Measurements from ENCODE around the gene VPS26A.
"Not testable (repeated sequence)": the region's sequence is repeated elsewhere in the genome, so short reads cannot be mapped to it uniquely, and the experiment has no call there.

VPS26A gene

DNA sequence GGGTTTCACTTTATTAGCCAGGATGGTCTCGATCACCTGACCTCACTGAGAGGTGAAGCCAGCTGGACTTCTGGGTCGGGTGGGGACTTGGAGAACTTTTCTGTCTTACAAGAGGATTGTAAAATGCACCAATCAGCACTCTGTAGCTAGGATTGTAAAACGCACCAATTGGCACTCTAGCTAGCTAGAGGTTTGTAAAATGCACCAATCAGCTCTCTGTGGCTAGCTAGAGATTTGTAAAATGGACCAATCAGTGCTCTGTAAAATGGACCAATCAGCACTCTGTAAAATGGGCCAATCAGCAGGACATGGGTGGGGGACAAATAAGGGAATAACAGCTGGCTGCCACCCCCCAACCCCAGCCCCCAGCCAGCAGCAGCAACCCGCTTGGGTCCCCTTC, 51.3 kb downstream of the VPS26A start:
- not testable (repeated sequence) for H3K4me3 ChIP-seq (ENCODE audit: low read length in 2 of 2); H4K8ac ChIP-seq (ENCODE audit: low read depth, low read length); H4K91ac ChIP-seq (ENCODE audit: low read depth, low read length, poor library complexity); H2AFZ ChIP-seq (ENCODE audit: low read length); H3K79me1 ChIP-seq (ENCODE audit: low read depth, low read length); H3K23ac ChIP-seq (ENCODE audit: low read depth, low read length, poor library complexity); H2BK120ac ChIP-seq (ENCODE audit: low read depth, low read length); H3K27me3 ChIP-seq (ENCODE audit: control insufficient read depth in 3 of 3, insufficient read depth in 3 of 3, low read depth in 1 of 3, low read length in 3 of 3); H3K9ac ChIP-seq (ENCODE audit: low read depth, low read length, poor library complexity); H2BK12ac ChIP-seq (ENCODE audit: low read length); DNase-seq (ENCODE audit: low spot score); H3K14ac ChIP-seq (ENCODE audit: low read length); H3K4me1 ChIP-seq (ENCODE audit: control insufficient read depth in 2 of 2, insufficient read depth in 1 of 2, low read depth in 1 of 2, low read length in 2 of 2); H2AK5ac ChIP-seq (ENCODE audit: low read depth, low read length); H2BK15ac ChIP-seq (ENCODE audit: low read length); H3K18ac ChIP-seq (ENCODE audit: low read length); H3K9me3 ChIP-seq (replicated peaks in 1 of 2; ENCODE audit: control insufficient read depth in 2 of 2, insufficient read depth in 1 of 2, low read depth in 1 of 2, low read length in 2 of 2); H3K4ac ChIP-seq (ENCODE audit: low read length); H3K4me2 ChIP-seq (ENCODE audit: insufficient read depth, low read length, poor library complexity, severe bottlenecking); H2BK5ac ChIP-seq (ENCODE audit: low read length); H3K27ac ChIP-seq (replicated peaks; ENCODE audit: low read length)
- H3K36me3 ChIP-seq (replicated peaks in 1 of 2; ENCODE audit: control insufficient read depth in 2 of 2, insufficient read depth in 2 of 2, low read length in 2 of 2) = peaks cover 2 to 33% of the 10 kb centered on the region in 2 donors
- WGBS, 2 donors (ENCODE audit: extremely low coverage in 2 of 2, insufficient read length in 2 of 2, insufficient replicate concordance in 1 of 2) = no CpG with 5 or more reads among the region's 4 CpGs

DNA sequence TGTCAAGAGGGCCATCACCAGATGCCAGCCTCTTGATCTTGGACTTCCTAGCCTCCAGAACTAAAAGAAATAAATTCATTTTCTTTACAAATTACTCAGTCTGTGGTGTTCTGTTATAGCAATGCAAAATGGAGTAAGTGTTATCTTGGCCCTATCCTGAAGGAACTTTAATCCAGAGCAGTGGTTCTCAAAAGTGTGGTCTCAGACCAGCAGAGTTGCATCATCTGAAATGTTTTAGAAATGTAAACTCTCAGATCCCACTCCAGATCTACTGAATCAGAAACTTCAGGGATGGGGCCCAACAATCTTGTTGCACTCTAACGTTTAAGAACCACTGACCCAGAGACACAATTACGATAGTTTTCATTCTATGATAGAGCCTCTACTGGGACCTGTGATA, 52.8 kb downstream of the VPS26A start:
- peak overlapping the region; percentile 13 for H2AFZ ChIP-seq (ENCODE audit: low read length)
- peaks cover 0 to 18% of the 10 kb centered on the region in 2 donors for H3K36me3 ChIP-seq (replicated peaks in 1 of 2; ENCODE audit: control insufficient read depth in 2 of 2, insufficient read depth in 2 of 2, low read length in 2 of 2)
- no peak overlapping the region for H3K4ac ChIP-seq (ENCODE audit: low read length)
- no peak overlapping the region for H3K4me2 ChIP-seq (ENCODE audit: insufficient read depth, low read length, poor library complexity, severe bottlenecking)
- peaks cover 4 to 8% of the 10 kb centered on the region in 2 donors for H3K4me1 ChIP-seq (ENCODE audit: control insufficient read depth in 2 of 2, insufficient read depth in 1 of 2, low read depth in 1 of 2, low read length in 2 of 2)
- no peak overlapping the region for H4K8ac ChIP-seq (ENCODE audit: low read depth, low read length)
- no peak overlapping the region for H4K91ac ChIP-seq (ENCODE audit: low read depth, low read length, poor library complexity)
- DNase-seq (ENCODE audit: low spot score) = no peak
- H2AK5ac ChIP-seq (ENCODE audit: low read depth, low read length) = no peak overlapping the region
- no peak overlapping the region for H3K27ac ChIP-seq (replicated peaks; ENCODE audit: low read length)
- H3K9me3 ChIP-seq (replicated peaks in 1 of 2; ENCODE audit: control insufficient read depth in 2 of 2, insufficient read depth in 1 of 2, low read depth in 1 of 2, low read length in 2 of 2) = no peaks in the 10 kb centered on the region
- H3K4me3 ChIP-seq (ENCODE audit: low read length in 2 of 2) = no peak overlapping the region
- no peak overlapping the region for H2BK15ac ChIP-seq (ENCODE audit: low read length)
- peaks cover 8% of the 10 kb centered on the region for H3K79me1 ChIP-seq (ENCODE audit: low read depth, low read length)
- H3K23ac ChIP-seq (ENCODE audit: low read depth, low read length, poor library complexity) = no peak overlapping the region
- no peaks in the 10 kb centered on the region for H3K27me3 ChIP-seq (ENCODE audit: control insufficient read depth in 3 of 3, insufficient read depth in 3 of 3, low read depth in 1 of 3, low read length in 3 of 3)
- H3K14ac ChIP-seq (ENCODE audit: low read length) = no peak overlapping the region
- H2BK5ac ChIP-seq (ENCODE audit: low read length) = no peak overlapping the region
- H2BK12ac ChIP-seq (ENCODE audit: low read length) = no peak overlapping the region
- no peak overlapping the region for H3K18ac ChIP-seq (ENCODE audit: low read length)
- no peak overlapping the region for H2BK120ac ChIP-seq (ENCODE audit: low read depth, low read length)
- WGBS, 2 donors (ENCODE audit: extremely low coverage in 2 of 2, insufficient read length in 2 of 2, insufficient replicate concordance in 1 of 2) = no CpG with 5 or more reads among the region's 2 CpGs
- no peak overlapping the region for H3K9ac ChIP-seq (ENCODE audit: low read depth, low read length, poor library complexity)

DNA sequence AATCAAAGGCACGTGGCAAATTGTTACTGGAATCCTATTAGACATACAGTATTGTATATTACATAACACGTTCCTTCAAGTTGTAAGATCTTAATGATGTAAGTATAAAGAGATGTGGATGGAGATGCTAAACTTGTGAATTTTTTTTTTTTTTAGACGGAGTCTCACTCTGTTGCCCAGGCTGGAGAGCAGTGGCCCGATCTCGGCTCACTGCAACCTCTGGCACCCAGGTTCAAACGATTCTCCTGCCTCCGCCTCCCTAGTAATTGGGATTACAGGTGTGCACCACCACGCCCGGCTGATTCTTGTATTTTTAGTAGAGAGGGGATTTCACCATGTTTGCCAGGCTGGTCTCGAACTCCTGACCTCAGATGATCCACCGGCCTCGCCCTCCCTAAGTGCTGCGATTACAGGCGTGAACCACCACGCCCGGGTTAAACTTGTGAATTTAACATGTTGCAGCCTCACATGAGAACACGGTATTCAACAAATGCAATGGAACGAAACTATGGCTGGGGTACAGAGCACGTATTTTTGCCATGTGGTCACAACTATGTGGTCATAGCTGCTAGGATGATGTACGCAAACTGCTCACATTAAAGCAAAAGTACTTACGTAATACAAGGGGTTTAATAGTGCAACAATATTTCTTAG, 55.2 kb downstream of the VPS26A start:
- Histone ChIP-seq H2BK15ac (ENCODE audit: low read length) (no peak overlapping the region), H3K4ac (ENCODE audit: low read length) (no peak overlapping the region), H3K9ac (ENCODE audit: low read depth, low read length, poor library complexity) (no peak overlapping the region), H3K18ac (ENCODE audit: low read length) (no peak overlapping the region), H3K4me1 (ENCODE audit: control insufficient read depth in 2 of 2, insufficient read depth in 1 of 2, low read depth in 1 of 2, low read length in 2 of 2) (peaks cover 4 to 8% of the 10 kb centered on the region in 2 donors), H2BK5ac (ENCODE audit: low read length) (no peak overlapping the region), H2AK5ac (ENCODE audit: low read depth, low read length) (no peak overlapping the region), H3K79me1 (ENCODE audit: low read depth, low read length) (peaks cover 8% of the 10 kb centered on the region), H2BK12ac (ENCODE audit: low read length) (no peak overlapping the region), H4K91ac (ENCODE audit: low read depth, low read length, poor library complexity) (no peak overlapping the region), H3K36me3 (replicated peaks in 1 of 2; ENCODE audit: control insufficient read depth in 2 of 2, insufficient read depth in 2 of 2, low read length in 2 of 2) (peaks cover 0 to 16% of the 10 kb centered on the region in 2 donors), H2AFZ (ENCODE audit: low read length) (peak overlapping the region; percentile 90), H3K14ac (ENCODE audit: low read length) (no peak overlapping the region), H3K4me2 (ENCODE audit: insufficient read depth, low read length, poor library complexity, severe bottlenecking) (peak overlapping the region; percentile 89), H4K8ac (ENCODE audit: low read depth, low read length) (peak overlapping the region; percentile 54), H2BK120ac (ENCODE audit: low read depth, low read length) (no peak overlapping the region), H3K27ac (replicated peaks; ENCODE audit: low read length) (no peak overlapping the region), H3K4me3 (ENCODE audit: low read length in 2 of 2) (peak overlapping the region; percentile 93 to 99), H3K9me3 (replicated peaks in 1 of 2; ENCODE audit: control insufficient read depth in 2 of 2, insufficient read depth in 1 of 2, low read depth in 1 of 2, low read length in 2 of 2) (no peaks in the 10 kb centered on the region), H3K23ac (ENCODE audit: low read depth, low read length, poor library complexity) (no peak overlapping the region), H3K27me3 (ENCODE audit: control insufficient read depth in 3 of 3, insufficient read depth in 3 of 3, low read depth in 1 of 3, low read length in 3 of 3) (no peaks in the 10 kb centered on the region)
- no peak for DNase-seq (ENCODE audit: low spot score)
- no CpG with 5 or more reads among the region's 21 CpGs for WGBS, 2 donors (ENCODE audit: extremely low coverage in 2 of 2, insufficient read length in 2 of 2, insufficient replicate concordance in 1 of 2)

DNA sequence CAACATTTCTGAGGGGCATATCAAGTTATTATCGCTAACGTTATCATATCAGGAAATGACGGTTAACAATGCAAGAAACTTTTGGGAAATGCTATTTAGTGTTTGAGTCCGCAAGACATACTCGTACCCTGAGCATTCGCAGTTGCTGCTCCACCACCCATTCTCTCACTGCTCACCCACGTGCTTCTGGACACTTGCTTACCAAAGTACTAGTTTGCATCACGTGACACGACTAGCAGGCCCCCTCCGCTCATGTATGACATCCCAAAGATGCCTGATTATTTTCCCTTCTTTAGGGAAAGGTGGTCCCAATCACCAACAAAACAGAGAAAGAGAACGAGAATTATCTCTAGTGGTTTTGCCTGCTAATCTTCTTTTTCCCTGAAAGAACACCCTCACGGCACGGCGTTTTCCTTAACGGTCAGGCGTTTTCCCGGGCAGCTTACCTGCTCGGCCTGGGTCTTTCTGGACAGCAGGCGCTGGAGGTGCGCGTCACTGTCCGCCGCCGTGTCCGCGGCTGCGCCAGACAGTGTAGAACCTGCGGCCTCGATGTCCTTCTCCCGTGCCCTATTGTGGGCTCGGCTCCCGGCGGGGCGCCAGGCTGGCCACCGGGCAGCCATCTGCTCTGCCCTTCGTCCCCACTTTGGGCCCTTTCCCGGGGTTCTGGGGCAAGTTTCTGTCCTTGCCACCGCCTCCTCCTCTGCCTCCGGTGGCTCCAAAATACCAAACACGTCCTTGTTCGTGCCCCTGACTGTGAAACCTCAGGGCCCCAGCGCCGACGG, 56.0 kb downstream of the VPS26A start, which contains the start of gene SUPV3L1:
SUPV3L1 (plus strand) TSS at position 492 of the 782 bp plus-strand sequence; CDS start at position 550, 58 bp downstream.
- DNase-seq (ENCODE audit: low spot score) = peak; percentile 89
- Histone ChIP-seq H3K36me3 (replicated peaks in 1 of 2; ENCODE audit: control insufficient read depth in 2 of 2, insufficient read depth in 2 of 2, low read length in 2 of 2) (peaks cover 0 to 20% of the 10 kb centered on the region in 2 donors), H3K9ac (ENCODE audit: low read depth, low read length, poor library complexity) (peak within 1 kb of the TSS; percentile 93), H4K91ac (ENCODE audit: low read depth, low read length, poor library complexity) (no peak within 1 kb of the TSS), H2BK12ac (ENCODE audit: low read length) (no peak within 1 kb of the TSS), H3K9me3 (replicated peaks in 1 of 2; ENCODE audit: control insufficient read depth in 2 of 2, insufficient read depth in 1 of 2, low read depth in 1 of 2, low read length in 2 of 2) (no peaks in the 10 kb centered on the region), H3K79me1 (ENCODE audit: low read depth, low read length) (peaks cover 8% of the 10 kb centered on the region), H3K27me3 (ENCODE audit: control insufficient read depth in 3 of 3, insufficient read depth in 3 of 3, low read depth in 1 of 3, low read length in 3 of 3) (no peaks in the 10 kb centered on the region), H4K8ac (ENCODE audit: low read depth, low read length) (peak within 1 kb of the TSS; percentile 54), H3K4me3 (ENCODE audit: low read length in 2 of 2) (peak within 1 kb of the TSS; percentile 93 to 99), H3K4me1 (ENCODE audit: control insufficient read depth in 2 of 2, insufficient read depth in 1 of 2, low read depth in 1 of 2, low read length in 2 of 2) (peaks cover 4 to 8% of the 10 kb centered on the region in 2 donors), H3K4ac (ENCODE audit: low read length) (no peak within 1 kb of the TSS), H3K18ac (ENCODE audit: low read length) (peak within 1 kb of the TSS; percentile 83), H3K14ac (ENCODE audit: low read length) (no peak within 1 kb of the TSS), H3K27ac (replicated peaks; ENCODE audit: low read length) (peak within 1 kb of the TSS; percentile 49), H2AK5ac (ENCODE audit: low read depth, low read length) (peak within 1 kb of the TSS; percentile 12), H2BK5ac (ENCODE audit: low read length) (no peak within 1 kb of the TSS), H3K4me2 (ENCODE audit: insufficient read depth, low read length, poor library complexity, severe bottlenecking) (peak within 1 kb of the TSS; percentile 89), H2BK15ac (ENCODE audit: low read length) (no peak within 1 kb of the TSS), H3K23ac (ENCODE audit: low read depth, low read length, poor library complexity) (peak within 1 kb of the TSS; percentile 87), H2AFZ (ENCODE audit: low read length) (peak within 1 kb of the TSS; percentile 90), H2BK120ac (ENCODE audit: low read depth, low read length) (no peak within 1 kb of the TSS)
- no CpG with 5 or more reads among the region's 44 CpGs for WGBS, 2 donors (ENCODE audit: extremely low coverage in 2 of 2, insufficient read length in 2 of 2, insufficient replicate concordance in 1 of 2)

Measured in neuronal stem cell (in vitro differentiated cells).